ENCODE data around the gene COL27A1.

The COL27A1 gene

GRCh38 chr9:114250235-114250568 lies 94.9 kb downstream of the COL27A1 start:
- H3K36me3 ChIP-seq (ENCODE audit: control insufficient read depth, insufficient read depth, low read length), result no peaks in the 10 kb centered on the region
- no peak overlapping the region for H3K27ac ChIP-seq
- no peak overlapping the region for H2AFZ ChIP-seq
- no peaks in the 10 kb centered on the region for H3K4me1 ChIP-seq
- no peak overlapping the region for H3K4me3 ChIP-seq (ENCODE audit: low read depth, low read length)
- H3K79me2 ChIP-seq, result no peaks in the 10 kb centered on the region
- H3K9ac ChIP-seq, result no peak overlapping the region
- no peak overlapping the region for H3K4me2 ChIP-seq (ENCODE audit: low read length)
- TF ChIP-seq CTCF (IDR thresholded peaks at IDR 0.05), result no peak
- no peaks in the 10 kb centered on the region for H3K27me3 ChIP-seq (ENCODE audit: control insufficient read depth, insufficient read depth, low read length)
- H3K9me3 ChIP-seq (ENCODE audit: control insufficient read depth, low read length), result no peaks in the 10 kb centered on the region

GRCh38 chr9:114250648-114251047 lies 95.3 kb downstream of the COL27A1 start:
- Histone ChIP-seq H3K4me3 (ENCODE audit: low read depth, low read length) (no peak overlapping the region), H3K27me3 (ENCODE audit: control insufficient read depth, insufficient read depth, low read length) (no peaks in the 10 kb centered on the region), H3K36me3 (ENCODE audit: control insufficient read depth, insufficient read depth, low read length) (no peaks in the 10 kb centered on the region), H3K9ac (no peak overlapping the region), H3K4me1 (no peaks in the 10 kb centered on the region), H2AFZ (no peak overlapping the region), H3K4me2 (ENCODE audit: low read length) (no peak overlapping the region), H3K79me2 (no peaks in the 10 kb centered on the region), H3K27ac (no peak overlapping the region), H3K9me3 (ENCODE audit: control insufficient read depth, low read length) (no peaks in the 10 kb centered on the region)
- TF ChIP-seq CTCF (IDR thresholded peaks at IDR 0.05), result no peak

- Histone ChIP-seq H3K4me2 (ENCODE audit: low read length) (no peak overlapping the region), H3K79me2 (no peaks in the 10 kb centered on the region), H3K27me3 (ENCODE audit: control insufficient read depth, insufficient read depth, low read length) (no peaks in the 10 kb centered on the region), H3K9me3 (ENCODE audit: control insufficient read depth, low read length) (no peaks in the 10 kb centered on the region), H2AFZ (no peak overlapping the region), H3K4me3 (ENCODE audit: low read depth, low read length) (no peak overlapping the region), H3K4me1 (no peaks in the 10 kb centered on the region), H3K9ac (no peak overlapping the region), H3K27ac (no peak overlapping the region), H3K36me3 (ENCODE audit: control insufficient read depth, insufficient read depth, low read length) (no peaks in the 10 kb centered on the region)
- no peak for TF ChIP-seq CTCF (IDR thresholded peaks at IDR 0.05)
Measured at GRCh38 chr9:114252394-114252793, 97.1 kb downstream of the COL27A1 start.

- Histone ChIP-seq H3K4me2 (ENCODE audit: low read length) (no peak overlapping the region), H3K27me3 (ENCODE audit: control insufficient read depth, insufficient read depth, low read length) (no peaks in the 10 kb centered on the region), H3K36me3 (ENCODE audit: control insufficient read depth, insufficient read depth, low read length) (no peaks in the 10 kb centered on the region), H2AFZ (no peak overlapping the region), H3K79me2 (no peaks in the 10 kb centered on the region), H3K9me3 (ENCODE audit: control insufficient read depth, low read length) (no peaks in the 10 kb centered on the region), H3K9ac (no peak overlapping the region), H3K4me3 (ENCODE audit: low read depth, low read length) (no peak overlapping the region), H3K27ac (no peak overlapping the region), H3K4me1 (no peaks in the 10 kb centered on the region)
- no peak for TF ChIP-seq CTCF (IDR thresholded peaks at IDR 0.05)
Measured at GRCh38 chr9:114256827-114257328, 101.5 kb downstream of the COL27A1 start.

- H3K4me3 ChIP-seq (ENCODE audit: low read depth, low read length), result no peak overlapping the region
- no peak overlapping the region for H3K4me2 ChIP-seq (ENCODE audit: low read length)
- no peaks in the 10 kb centered on the region for H3K36me3 ChIP-seq (ENCODE audit: control insufficient read depth, insufficient read depth, low read length)
- no peaks in the 10 kb centered on the region for H3K79me2 ChIP-seq
- H3K9me3 ChIP-seq (ENCODE audit: control insufficient read depth, low read length), result no peaks in the 10 kb centered on the region
- TF ChIP-seq CTCF (IDR thresholded peaks at IDR 0.05), result no peak
- no peaks in the 10 kb centered on the region for H3K4me1 ChIP-seq
- H3K27ac ChIP-seq, result no peak overlapping the region
- H3K9ac ChIP-seq, result no peak overlapping the region
- no peak overlapping the region for H2AFZ ChIP-seq
- H3K27me3 ChIP-seq (ENCODE audit: control insufficient read depth, insufficient read depth, low read length), result no peaks in the 10 kb centered on the region
Measured at GRCh38 chr9:114258218-114258617, 102.9 kb downstream of the COL27A1 start.

Measured in parathyroid adenoma (tissue), 2 donors.